SK-N-SH (cell line): ENCODE data around the gene SERINC1. TPM values are rescaled to one million over a fixed set of nuclear protein-coding genes. Genes with fewer than 3 reads are reported as not detected.

ENCODE experiments used
- CTCF ChIA-PET: fragments of 300-600, 350-600 bp; formaldehyde crosslinking; extraction: SDS; loops from one replicate; lab custom pipeline; 2021; lab: Yijun Ruan, JAX
- POLR2A ChIA-PET: fragments of 350-600 bp; sonication (Branson Sonifier 250); formaldehyde crosslinking; extraction: SDS; loops from one replicate; lab custom pipeline; 2020; ENCODE audit warnings: antibody characterized with exemption, inconsistent platforms; lab: Yijun Ruan, JAX
- DNase-seq: peaks from one replicate; pipeline ENCODE4 v3.0.0; 2012
- H2AFZ ChIP-seq: fragments of 200-600 bp; sonication (generic); 2 replicates; pipeline ENCODE4 v1.8.1; 2016; ENCODE audit warnings: antibody characterized with exemption, mild to moderate bottlenecking, low read depth
- H3F3A ChIP-seq: fragments of 200-600 bp; sonication (generic); replicated peaks from 2 replicates; pipeline ENCODE3; 2016; ENCODE audit warnings: antibody characterized with exemption, mild to moderate bottlenecking; ENCODE audit not compliant: insufficient read depth
- H3K27ac ChIP-seq, 2 experiments: fragments of 200-500 bp in 1 of 2; fragments of 200-600 bp in 1 of 2; sonication (Bioruptor generic) in 1 of 2; sonication (generic), shearing (Covaris generic) in 1 of 2; 2 replicates each; pipeline versions ENCODE4 v1.5.1 to v1.6.1; 2014 to 2016; ENCODE audit warnings: low read depth in 2 of 2, inconsistent platforms in 1 of 2, low read length in 1 of 2, mild to moderate bottlenecking in 1 of 2, mixed read lengths in 1 of 2
- H3K27me3 ChIP-seq: fragments of 200-600 bp; sonication (generic), shearing (Covaris generic); 2 replicates; pipeline ENCODE4 v1.6.1; 2016; ENCODE audit warnings: mixed run types; ENCODE audit not compliant: insufficient read depth
- H3K36me3 ChIP-seq, 2 experiments: fragments of 200-500 bp in 1 of 2; fragments of 200-600 bp in 1 of 2; sonication (Bioruptor generic) in 1 of 2; sonication (generic) in 1 of 2; replicated peaks in 1 of 2; 2 replicates each; pipeline versions ENCODE3 to v1.5.1; 2014 to 2016; ENCODE audit warnings: low read length in 1 of 2, mild to moderate bottlenecking in 1 of 2; ENCODE audit not compliant: insufficient read depth in 2 of 2, control insufficient read depth in 1 of 2
- H3K4me1 ChIP-seq, 2 experiments: fragments of 200-500 bp in 1 of 2; fragments of 200-600 bp in 1 of 2; sonication (Bioruptor generic) in 1 of 2; sonication (generic), shearing (Covaris generic) in 1 of 2; 2 replicates each; pipeline versions ENCODE4 v1.5.1 to v1.6.1; 2014 to 2016; ENCODE audit warnings: low read depth in 1 of 2, low read length in 1 of 2, mixed run types in 1 of 2; ENCODE audit not compliant: insufficient read depth in 2 of 2, control insufficient read depth in 1 of 2
- H3K4me2 ChIP-seq: fragments of 200-600 bp; sonication (generic), shearing (Covaris generic); 2 replicates; pipeline ENCODE4 v1.6.1; 2017; ENCODE audit warnings: mixed run types
- H3K4me3 ChIP-seq, 2 experiments: fragments of 200-500 bp in 1 of 2; fragments of 200-600 bp in 1 of 2; sonication (Bioruptor generic) in 1 of 2; sonication (generic), shearing (Covaris generic) in 1 of 2; 2 replicates each; pipeline versions ENCODE4 v1.5.1 to v1.8.1; 2014 to 2016; ENCODE audit warnings: low read depth in 2 of 2, inconsistent platforms in 1 of 2, low read length in 1 of 2, mild to moderate bottlenecking in 1 of 2, mixed read lengths in 1 of 2, moderate library complexity in 1 of 2
- H3K79me2 ChIP-seq: fragments of 200-600 bp; sonication (generic); 2 replicates; pipeline ENCODE4 v1.8.1; 2017; ENCODE audit warnings: mild to moderate bottlenecking; ENCODE audit not compliant: insufficient read depth
- H3K9ac ChIP-seq: fragments of 200-600 bp; sonication (generic); 2 replicates; pipeline ENCODE4 v1.6.1; 2017; ENCODE audit warnings: mixed run types
- H3K9me2 ChIP-seq: fragments of 200-600 bp; sonication (generic); 2 replicates; pipeline ENCODE4 v1.6.1; 2017; ENCODE audit warnings: mixed run types
- H3K9me3 ChIP-seq: fragments of 200-600 bp; sonication (generic); 2 replicates; pipeline ENCODE4 v1.6.1; 2017; ENCODE audit warnings: mixed run types, mild to moderate bottlenecking, moderate library complexity
- H4K20me1 ChIP-seq: fragments of 200-600 bp; sonication (generic); 2 replicates; pipeline ENCODE4 v1.6.1; 2017; ENCODE audit warnings: mild to moderate bottlenecking, mixed run types; ENCODE audit not compliant: insufficient read depth
- CHD2 ChIP-seq: fragments of 150-350 bp; IDR thresholded peaks from 2 replicates; pipeline ENCODE4 v1.6.1; 2018; ENCODE audit warnings: low read length; ENCODE audit not compliant: partially characterized antibody
- ELF1 ChIP-seq: IDR thresholded peaks from 2 replicates; pipeline ENCODE4 v1.4.0; 2012
- EP300 ChIP-seq, 2 experiments: IDR thresholded peaks; 2 replicates each; pipeline versions ENCODE4 v1.4.0 to v1.6.1; 2012; ENCODE audit warnings: borderline replicate concordance in 1 of 2, low read depth in 1 of 2, low read length in 1 of 2
- EZH2phosphoT487 ChIP-seq: fragments of 200-600 bp; sonication (generic); IDR thresholded peaks from 2 replicates; pipeline ENCODE4 v1.6.1; 2017; ENCODE audit warnings: low read depth, mixed run types, mild to moderate bottlenecking, antibody characterized with exemption, moderate library complexity, borderline replicate concordance
- FOXJ3 ChIP-seq: sonication (generic); formaldehyde crosslinking; IDR thresholded peaks from 2 replicates; pipeline ENCODE4 v1.5.1; 2020; ENCODE audit warnings: mild to moderate bottlenecking, missing genetic modification reagents
- GABPA ChIP-seq: IDR thresholded peaks from 2 replicates; pipeline ENCODE4 v1.4.0; 2012; ENCODE audit warnings: low read depth, mild to moderate bottlenecking
- GATA2 ChIP-seq: sonication (generic); formaldehyde crosslinking; IDR thresholded peaks from 2 replicates; pipeline ENCODE4 v1.5.0; 2020; ENCODE audit warnings: mild to moderate bottlenecking, missing genetic modification reagents
- JUND ChIP-seq: IDR thresholded peaks from 2 replicates; pipeline ENCODE4 v1.4.0; 2012
- MXI1 ChIP-seq: IDR thresholded peaks from 2 replicates; pipeline ENCODE4 v1.6.1; 2012; ENCODE audit warnings: mild to moderate bottlenecking, low read depth, low read length, improper control_type of control experiment
- RAD21 ChIP-seq: IDR thresholded peaks from 2 replicates; pipeline ENCODE4 v1.6.1; 2012; ENCODE audit warnings: mild to moderate bottlenecking, low read length
- RCOR1 ChIP-seq: fragments of 150-350 bp; IDR thresholded peaks from 2 replicates; pipeline ENCODE4 v1.6.1; 2017; ENCODE audit warnings: antibody characterized with exemption, low read length
- RFX5 ChIP-seq: IDR thresholded peaks from 2 replicates; pipeline ENCODE4 v1.6.1; 2012; ENCODE audit warnings: mild to moderate bottlenecking, improper control_type of control experiment, low read length
- RXRA ChIP-seq: IDR thresholded peaks from 2 replicates; pipeline ENCODE4 v1.4.0; 2012; ENCODE audit warnings: low read depth, mild to moderate bottlenecking, borderline replicate concordance
- SIN3A ChIP-seq: IDR thresholded peaks from 2 replicates; pipeline ENCODE4 v1.6.1; 2012; ENCODE audit warnings: low read depth, mild to moderate bottlenecking, low read length, moderate library complexity, borderline replicate concordance
- SMC3 ChIP-seq: IDR thresholded peaks from 2 replicates; pipeline ENCODE4 v1.6.1; 2012; ENCODE audit warnings: low read depth, low read length, improper control_type of control experiment
- TAF1 ChIP-seq: IDR thresholded peaks from 2 replicates; pipeline ENCODE4 v1.6.1; 2012; ENCODE audit warnings: low read depth, mild to moderate bottlenecking, low read length, moderate library complexity, borderline replicate concordance
- TCF12 ChIP-seq: IDR thresholded peaks from 2 replicates; pipeline ENCODE4 v1.4.0; 2012
- TEAD4 ChIP-seq: IDR thresholded peaks from 2 replicates; pipeline ENCODE4 v1.4.0; 2012; ENCODE audit warnings: mild to moderate bottlenecking, borderline replicate concordance; ENCODE audit not compliant: insufficient read depth
- YY1 ChIP-seq: IDR thresholded peaks from 2 replicates; pipeline ENCODE4 v1.4.0; 2012; ENCODE audit warnings: low read depth, mild to moderate bottlenecking
- WGBS: methylation state at CpG from one replicate; pipeline ENCODE4 v1.1.6; 2017; ENCODE audit warnings: low lambda C conversion rate; 5-methylcytosine and 5-hydroxymethylcytosine counted together
- polyA plus RNA-seq, 3 experiments: library from polyadenylated mRNA; depleted of rRNA; stranded (reverse); fragments of >200 nt; gene quantifications; 2 replicates each; pipeline ENCODE4 v1.2.3, GENCODE V29; 2012
- TF ChIP-seq, protein P1 (sequence below): IDR thresholded peaks from 2 replicates; pipeline ENCODE4 v1.6.1; 2012; ENCODE audit warnings: mild to moderate bottlenecking, low read depth, low read length, moderate library complexity
- TF ChIP-seq, protein P2 (sequence below): IDR thresholded peaks from 2 replicates; pipeline ENCODE4 v1.4.0; 2012; ENCODE audit warnings: low read depth
- TF ChIP-seq, protein P3 (sequence below): fragments of 150-350 bp; IDR thresholded peaks from 2 replicates; pipeline ENCODE4 v1.6.1; 2017; ENCODE audit warnings: antibody characterized with exemption, low read length, low read depth, borderline replicate concordance
- TF ChIP-seq, protein P4 (sequence below): IDR thresholded peaks from 2 replicates; pipeline ENCODE4 v1.4.0; 2012; ENCODE audit warnings: low read depth, borderline replicate concordance

Gene SERINC1
- polyA plus RNA-seq, 1 of the 3 experiments (the other 2 are of a cell fraction): 55.2 TPM

DNA sequence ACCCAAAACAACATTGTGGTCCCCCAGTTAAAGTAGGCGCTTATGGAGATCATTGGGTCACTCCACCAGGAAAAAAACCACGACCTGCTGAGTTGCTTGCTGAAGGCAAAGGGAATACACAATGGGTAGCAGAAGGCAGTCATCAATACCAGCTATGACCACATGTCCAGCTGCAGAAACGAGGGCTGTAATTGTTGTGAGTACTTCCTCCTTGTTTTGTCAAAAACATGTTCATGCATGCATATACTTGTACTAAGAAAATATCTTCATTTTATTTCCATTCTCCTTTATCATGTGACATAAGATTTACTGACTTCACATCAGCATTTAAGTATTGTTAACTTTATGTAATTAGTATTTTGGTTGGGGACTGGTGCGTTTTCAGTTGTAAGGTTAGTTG, 16.9 kb downstream of the SERINC1 start:
- Histone ChIP-seq H3K9me2 (no peaks in the 10 kb centered on the region), H3K9me3 (no peaks in the 10 kb centered on the region), H3K4me3 (no peak overlapping the region), H3K79me2 (peaks cover 36% of the 10 kb centered on the region), H3K9ac (no peak overlapping the region), H3K4me2 (no peak overlapping the region), H3K4me1 (no peaks in the 10 kb centered on the region; a peak in 2 of 4 replicates), H3K27ac (no peak overlapping the region; a peak in 1 of 4 replicates), H3K27me3 (no peaks in the 10 kb centered on the region), H3K36me3 (peaks cover 75 to 85% of the 10 kb centered on the region in 2 experiments), H2AFZ (no peak overlapping the region), H4K20me1 (peaks cover 36% of the 10 kb centered on the region), H3F3A (no peaks in the 10 kb centered on the region)
- TF ChIP-seq ELF1: no peak
- TF ChIP-seq SIN3A: no peak
- no peak for TF ChIP-seq JUND
- TF ChIP-seq GABPA: no peak
- no peak for TF ChIP-seq RXRA
- TF ChIP-seq CHD2: no peak
- TF ChIP-seq TEAD4: no peak
- TF ChIP-seq RAD21: no peak
- ChIA-PET POLR2A (no interaction called here), CTCF (interaction anchor here (0.9 kb wide), 1 partner anchor 73 kb away, joined by 3 read pairs; no protein-coding TSS in a partner anchor)
- WGBS: 86% methylated on average over 4 of the region's 4 CpGs
- DNase-seq: no peak

DNA sequence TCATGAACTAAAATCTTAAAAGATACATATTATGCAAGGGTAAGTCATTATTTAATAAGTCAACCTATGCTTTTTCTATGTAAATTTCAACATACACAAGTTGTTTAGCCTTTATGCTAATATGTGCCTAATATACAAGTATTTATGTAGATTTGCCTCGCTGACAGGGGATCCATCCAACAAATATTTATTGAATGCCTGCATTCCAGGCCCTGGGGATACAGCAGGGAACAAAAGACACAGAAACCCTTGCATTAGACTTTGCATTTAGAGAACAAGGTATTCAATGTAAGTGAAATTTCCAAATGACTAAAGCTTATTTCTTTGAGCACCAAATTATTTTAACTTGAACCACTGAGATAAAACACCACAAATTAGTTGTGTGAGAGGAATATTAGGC, 19.1 kb downstream of the SERINC1 start:
- Histone ChIP-seq H3K27me3 (no peaks in the 10 kb centered on the region), H3K36me3 (peaks cover 87 to 92% of the 10 kb centered on the region in 2 experiments), H2AFZ (no peak overlapping the region), H3K4me1 (no peaks in the 10 kb centered on the region; a peak in 1 of 4 replicates), H3F3A (peaks cover 3% of the 10 kb centered on the region), H3K27ac (no peak overlapping the region; a peak in 1 of 4 replicates), H3K9me3 (no peaks in the 10 kb centered on the region), H3K9ac (no peak overlapping the region), H4K20me1 (peaks cover 15% of the 10 kb centered on the region; the same call in 1 of the 2 replicates), H3K9me2 (no peaks in the 10 kb centered on the region), H3K79me2 (peaks cover 16% of the 10 kb centered on the region), H3K4me3 (no peak overlapping the region), H3K4me2 (no peak overlapping the region)
- CTCF ChIA-PET: interaction anchor here (0.9 to 1.2 kb wide), 2 partner anchors 36 to 39 kb away, joined by 3 read pairs; no protein-coding TSS in a partner anchor
- TF ChIP-seq, protein P1, sequence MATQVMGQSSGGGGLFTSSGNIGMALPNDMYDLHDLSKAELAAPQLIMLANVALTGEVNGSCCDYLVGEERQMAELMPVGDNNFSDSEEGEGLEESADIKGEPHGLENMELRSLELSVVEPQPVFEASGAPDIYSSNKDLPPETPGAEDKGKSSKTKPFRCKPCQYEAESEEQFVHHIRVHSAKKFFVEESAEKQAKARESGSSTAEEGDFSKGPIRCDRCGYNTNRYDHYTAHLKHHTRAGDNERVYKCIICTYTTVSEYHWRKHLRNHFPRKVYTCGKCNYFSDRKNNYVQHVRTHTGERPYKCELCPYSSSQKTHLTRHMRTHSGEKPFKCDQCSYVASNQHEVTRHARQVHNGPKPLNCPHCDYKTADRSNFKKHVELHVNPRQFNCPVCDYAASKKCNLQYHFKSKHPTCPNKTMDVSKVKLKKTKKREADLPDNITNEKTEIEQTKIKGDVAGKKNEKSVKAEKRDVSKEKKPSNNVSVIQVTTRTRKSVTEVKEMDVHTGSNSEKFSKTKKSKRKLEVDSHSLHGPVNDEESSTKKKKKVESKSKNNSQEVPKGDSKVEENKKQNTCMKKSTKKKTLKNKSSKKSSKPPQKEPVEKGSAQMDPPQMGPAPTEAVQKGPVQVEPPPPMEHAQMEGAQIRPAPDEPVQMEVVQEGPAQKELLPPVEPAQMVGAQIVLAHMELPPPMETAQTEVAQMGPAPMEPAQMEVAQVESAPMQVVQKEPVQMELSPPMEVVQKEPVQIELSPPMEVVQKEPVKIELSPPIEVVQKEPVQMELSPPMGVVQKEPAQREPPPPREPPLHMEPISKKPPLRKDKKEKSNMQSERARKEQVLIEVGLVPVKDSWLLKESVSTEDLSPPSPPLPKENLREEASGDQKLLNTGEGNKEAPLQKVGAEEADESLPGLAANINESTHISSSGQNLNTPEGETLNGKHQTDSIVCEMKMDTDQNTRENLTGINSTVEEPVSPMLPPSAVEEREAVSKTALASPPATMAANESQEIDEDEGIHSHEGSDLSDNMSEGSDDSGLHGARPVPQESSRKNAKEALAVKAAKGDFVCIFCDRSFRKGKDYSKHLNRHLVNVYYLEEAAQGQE: no peak
- TF ChIP-seq TAF1: no peak
- no peak for TF ChIP-seq TCF12
- no peak for TF ChIP-seq RCOR1
- no peak for TF ChIP-seq EZH2phosphoT487
- no peak for TF ChIP-seq GATA2 (CRISPR knock-in tag)
- no peak for TF ChIP-seq RFX5
- no peak for TF ChIP-seq SMC3
- no peak for TF ChIP-seq YY1
- TF ChIP-seq, protein P2, sequence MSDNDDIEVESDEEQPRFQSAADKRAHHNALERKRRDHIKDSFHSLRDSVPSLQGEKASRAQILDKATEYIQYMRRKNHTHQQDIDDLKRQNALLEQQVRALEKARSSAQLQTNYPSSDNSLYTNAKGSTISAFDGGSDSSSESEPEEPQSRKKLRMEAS: no peak
- TF ChIP-seq MXI1: no peak
- TF ChIP-seq, protein P3, sequence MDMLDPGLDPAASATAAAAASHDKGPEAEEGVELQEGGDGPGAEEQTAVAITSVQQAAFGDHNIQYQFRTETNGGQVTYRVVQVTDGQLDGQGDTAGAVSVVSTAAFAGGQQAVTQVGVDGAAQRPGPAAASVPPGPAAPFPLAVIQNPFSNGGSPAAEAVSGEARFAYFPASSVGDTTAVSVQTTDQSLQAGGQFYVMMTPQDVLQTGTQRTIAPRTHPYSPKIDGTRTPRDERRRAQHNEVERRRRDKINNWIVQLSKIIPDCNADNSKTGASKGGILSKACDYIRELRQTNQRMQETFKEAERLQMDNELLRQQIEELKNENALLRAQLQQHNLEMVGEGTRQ: no peak
- TF ChIP-seq ELF1: no peak
- TF ChIP-seq FOXJ3 (CRISPR knock-in tag): no peak
- TF ChIP-seq CHD2: no peak
- TF ChIP-seq, protein P4, sequence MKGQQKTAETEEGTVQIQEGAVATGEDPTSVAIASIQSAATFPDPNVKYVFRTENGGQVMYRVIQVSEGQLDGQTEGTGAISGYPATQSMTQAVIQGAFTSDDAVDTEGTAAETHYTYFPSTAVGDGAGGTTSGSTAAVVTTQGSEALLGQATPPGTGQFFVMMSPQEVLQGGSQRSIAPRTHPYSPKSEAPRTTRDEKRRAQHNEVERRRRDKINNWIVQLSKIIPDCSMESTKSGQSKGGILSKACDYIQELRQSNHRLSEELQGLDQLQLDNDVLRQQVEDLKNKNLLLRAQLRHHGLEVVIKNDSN: no peak
- TF ChIP-seq EP300 (IDR thresholded peaks at IDR 0.05; ENCODE audit: borderline replicate concordance in 1 of 2, low read depth in 1 of 2, low read length in 1 of 2): no peak
- 84% methylated on average over 1 of the region's 1 CpG for WGBS
- no peak for DNase-seq
- POLR2A ChIA-PET: no interaction called here
